Measurements from ENCODE around the gene NALF2.

The NALF2 gene

GRCh38 chrX:69503782-69504625 lies at the start of gene NALF2:
NALF2 (plus strand) TSS chrX:69504326; CDS start chrX:69505283, 957 bp downstream.
- no peak for TF ChIP-seq CTCF (IDR thresholded peaks at IDR 0.05; ENCODE audit: low read depth, low read length)
- no peak for DNase-seq (ENCODE audit: extremely low read depth, low read depth)

- TF ChIP-seq CTCF (IDR thresholded peaks at IDR 0.05; ENCODE audit: low read depth, low read length) = no peak
- no peak for DNase-seq (ENCODE audit: extremely low read depth, low read depth)
Observed at GRCh38 chrX:69457756-69458155, 46.4 kb upstream of the NALF2 start.

- DNase-seq (ENCODE audit: extremely low read depth, low read depth) = no peak
- TF ChIP-seq CTCF (IDR thresholded peaks at IDR 0.05; ENCODE audit: low read depth, low read length) = no peak
Observed at GRCh38 chrX:69466546-69466945, 37.6 kb upstream of the NALF2 start.

GRCh38 chrX:69469975-69470374 lies 34.2 kb upstream of the NALF2 start:
- no peak for DNase-seq (ENCODE audit: extremely low read depth, low read depth)
- TF ChIP-seq CTCF (IDR thresholded peaks at IDR 0.05; ENCODE audit: low read depth, low read length) = no peak

- no peak for TF ChIP-seq CTCF (IDR thresholded peaks at IDR 0.05; ENCODE audit: low read depth, low read length)
- no peak for DNase-seq (ENCODE audit: extremely low read depth, low read depth)
Observed at GRCh38 chrX:69489625-69490024, 14.5 kb upstream of the NALF2 start.

GRCh38 chrX:69493193-69493592 lies 10.9 kb upstream of the NALF2 start:
- TF ChIP-seq CTCF (IDR thresholded peaks at IDR 0.05; ENCODE audit: low read depth, low read length) = peak; percentile 28
- no peak for DNase-seq (ENCODE audit: extremely low read depth, low read depth)

- TF ChIP-seq CTCF (IDR thresholded peaks at IDR 0.05; ENCODE audit: low read depth, low read length) = no peak
Observed at GRCh38 chrX:69493766-69494165, 10.4 kb upstream of the NALF2 start.

More at GRCh38 chrX:69493766-69494165, 10.4 kb upstream of the NALF2 start:
- no peak for DNase-seq (ENCODE audit: extremely low read depth, low read depth)

Data from AG09319 (cell line).